ENCODE measurements around the gene DYNLT1. TPM values are rescaled to one million over a fixed set of nuclear protein-coding genes. Genes with fewer than 3 reads are reported as not detected.

The DYNLT1 gene
- total RNA-seq, 4 donors from 2014 or later, result 83.9 to 125 (median 113) TPM

DNA sequence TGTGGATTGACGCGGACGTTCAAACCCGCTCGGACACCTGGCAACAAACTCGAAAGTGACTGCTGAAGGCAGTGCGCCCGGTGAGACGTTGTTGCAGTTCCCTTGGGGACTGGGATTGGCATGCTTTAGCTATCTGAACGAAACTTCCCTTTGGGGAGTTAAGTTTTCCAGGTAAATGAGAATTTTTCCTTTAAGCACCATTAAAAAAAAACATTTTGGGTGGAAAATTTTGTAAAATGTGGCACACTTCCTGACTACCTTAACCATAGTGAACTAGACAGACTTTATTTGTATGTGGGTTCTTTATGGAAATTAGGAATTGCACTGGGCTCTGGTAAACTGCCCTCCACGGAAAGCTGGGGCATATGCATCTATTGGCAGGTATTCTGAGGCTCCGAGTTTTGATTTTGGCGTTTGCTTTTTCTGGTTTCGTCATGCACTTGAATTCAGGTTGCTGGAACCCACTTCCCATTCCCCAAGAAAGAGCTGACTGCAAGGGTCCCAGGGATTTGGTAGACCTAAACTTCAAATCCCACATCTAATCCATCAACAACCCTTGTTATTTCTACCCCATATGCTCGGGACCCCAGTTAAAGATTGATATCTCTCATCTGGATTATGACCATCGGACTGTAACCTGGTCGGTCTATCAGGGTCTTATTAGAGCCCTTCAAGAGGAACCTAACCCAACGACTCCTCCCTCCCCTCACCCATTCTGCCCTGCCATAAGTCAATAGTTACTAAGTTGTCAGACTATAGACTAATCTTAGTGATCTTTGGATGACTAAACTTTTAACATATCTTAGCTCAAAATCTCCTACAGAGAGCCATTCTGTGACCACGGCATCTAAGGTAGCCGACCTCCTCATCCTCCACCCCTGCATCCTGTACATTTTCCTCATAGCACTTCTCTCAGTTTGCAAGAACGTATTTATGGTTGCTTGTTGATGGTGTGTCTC lies 800 bp upstream of the DYNLT1 start:
- Histone ChIP-seq H3K27ac (peak overlapping the region; percentile 92 to 99 (median 97)), H3K27me3 (no peaks in the 10 kb centered on the region), H3K9me3 (no peaks in the 10 kb centered on the region), H3K4me1 (peaks cover 9 to 51% (median 12%) of the 10 kb centered on the region in 3 donors), H3K4me3 (peak overlapping the region; percentile 78 to 82), H3K36me3 (no peaks in the 10 kb centered on the region)
- TF ChIP-seq POLR2AphosphoS5 (IDR thresholded peaks at IDR 0.05), result no peak
- no peak for TF ChIP-seq POLR2A (IDR thresholded peaks at IDR 0.05)
- no peak for TF ChIP-seq EP300 (IDR thresholded peaks at IDR 0.05)
- TF ChIP-seq, protein P1, sequence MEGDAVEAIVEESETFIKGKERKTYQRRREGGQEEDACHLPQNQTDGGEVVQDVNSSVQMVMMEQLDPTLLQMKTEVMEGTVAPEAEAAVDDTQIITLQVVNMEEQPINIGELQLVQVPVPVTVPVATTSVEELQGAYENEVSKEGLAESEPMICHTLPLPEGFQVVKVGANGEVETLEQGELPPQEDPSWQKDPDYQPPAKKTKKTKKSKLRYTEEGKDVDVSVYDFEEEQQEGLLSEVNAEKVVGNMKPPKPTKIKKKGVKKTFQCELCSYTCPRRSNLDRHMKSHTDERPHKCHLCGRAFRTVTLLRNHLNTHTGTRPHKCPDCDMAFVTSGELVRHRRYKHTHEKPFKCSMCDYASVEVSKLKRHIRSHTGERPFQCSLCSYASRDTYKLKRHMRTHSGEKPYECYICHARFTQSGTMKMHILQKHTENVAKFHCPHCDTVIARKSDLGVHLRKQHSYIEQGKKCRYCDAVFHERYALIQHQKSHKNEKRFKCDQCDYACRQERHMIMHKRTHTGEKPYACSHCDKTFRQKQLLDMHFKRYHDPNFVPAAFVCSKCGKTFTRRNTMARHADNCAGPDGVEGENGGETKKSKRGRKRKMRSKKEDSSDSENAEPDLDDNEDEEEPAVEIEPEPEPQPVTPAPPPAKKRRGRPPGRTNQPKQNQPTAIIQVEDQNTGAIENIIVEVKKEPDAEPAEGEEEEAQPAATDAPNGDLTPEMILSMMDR (IDR thresholded peaks at IDR 0.05), result no peak
- ATAC-seq, result no peak
- WGBS, 2 donors (ENCODE audit: low coverage in 1 of 2), result 27 to 30% methylated on average over 11 to 19 of the region's 21 CpGs

DNA sequence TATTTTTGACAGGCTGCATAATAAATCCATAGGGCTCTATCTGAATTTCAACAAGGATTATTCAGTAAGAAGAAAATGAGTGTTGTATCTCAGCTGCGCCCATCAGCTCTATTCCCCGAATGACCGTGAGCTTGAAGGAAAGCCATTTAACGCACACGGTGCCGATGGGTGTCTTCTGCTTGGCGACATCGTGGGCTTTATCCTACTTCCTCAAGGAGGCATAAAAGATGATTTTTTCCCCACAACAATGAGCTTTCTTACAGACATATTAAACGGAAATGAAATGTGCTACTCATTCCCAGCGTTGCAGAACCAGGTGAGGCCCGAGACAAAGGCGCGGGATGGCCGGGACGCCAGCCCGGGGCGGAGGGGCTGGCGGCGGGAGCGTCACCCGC lies 710 bp downstream of the DYNLT1 start:
- TF ChIP-seq, protein P1 (IDR thresholded peaks at IDR 0.05), result no peak
- TF ChIP-seq POLR2A (IDR thresholded peaks at IDR 0.05) (no peak), EP300 (IDR thresholded peaks at IDR 0.05) (no peak), POLR2AphosphoS5 (IDR thresholded peaks at IDR 0.05) (no peak)
- Histone ChIP-seq H3K27ac (peak overlapping the region; percentile 92 to 99 (median 97)), H3K4me1 (peaks cover 7 to 61% (median 9%) of the 10 kb centered on the region in 3 donors)

DNA sequence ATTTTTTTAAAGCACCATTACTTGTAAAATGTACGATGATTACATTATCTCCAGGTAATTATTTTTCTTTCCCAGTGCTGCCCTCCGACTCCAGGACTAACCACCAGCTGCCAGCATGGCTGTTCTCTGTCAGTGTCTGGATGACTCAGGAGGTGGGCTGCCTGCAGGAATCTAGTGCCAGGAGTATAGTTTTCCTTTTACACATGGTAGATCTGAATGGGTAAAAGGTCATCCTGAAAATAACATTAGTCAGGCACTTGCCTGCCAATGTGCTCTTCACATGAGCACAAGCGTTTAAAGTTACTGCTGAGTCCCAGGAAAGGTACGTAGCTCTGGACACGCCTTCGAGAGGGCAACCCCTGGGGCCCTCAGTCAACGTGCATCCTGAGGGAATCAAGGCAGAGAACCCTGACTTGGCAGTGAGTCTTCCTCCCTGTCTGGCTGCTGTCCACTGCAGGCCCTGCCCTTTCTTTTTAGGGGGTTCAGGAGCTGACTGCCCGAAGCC lies 2.4 kb downstream of the DYNLT1 start:
- 39 to 72% methylated on average over 2 to 7 of the region's 8 CpGs for WGBS, 2 donors (ENCODE audit: low coverage in 1 of 2)
- Histone ChIP-seq H3K27me3 (no peaks in the 10 kb centered on the region), H3K4me1 (peaks cover 9 to 66% (median 10%) of the 10 kb centered on the region in 3 donors), H3K4me3 (peak overlapping the region in 1 of 2 donors; percentile 15), H3K27ac (peak overlapping the region; percentile 36 to 99 (median 80)), H3K9me3 (no peaks in the 10 kb centered on the region), H3K36me3 (peaks cover 0 to 7% of the 10 kb centered on the region in 2 donors)
- TF ChIP-seq, protein P1 (IDR thresholded peaks at IDR 0.05), result no peak
- TF ChIP-seq EP300 (IDR thresholded peaks at IDR 0.05) (no peak), POLR2AphosphoS5 (IDR thresholded peaks at IDR 0.05) (peak; percentile 84)
- ATAC-seq, result no peak

More for the DNA sequence above, 710 bp downstream of the DYNLT1 start:
- Histone ChIP-seq H3K36me3 (no peaks in the 10 kb centered on the region), H3K9me3 (no peaks in the 10 kb centered on the region), H3K4me3 (peak overlapping the region; percentile 78 to 82), H3K27me3 (no peaks in the 10 kb centered on the region)
- ATAC-seq, result no peak
- 0 to 1% methylated on average over 9 to 14 of the region's 21 CpGs for WGBS, 2 donors (ENCODE audit: low coverage in 1 of 2)

GRCh38 chr6:158640519-158640918 lies 4.0 kb downstream of the DYNLT1 start:
- H3K36me3 ChIP-seq, result peaks cover 0 to 22% of the 10 kb centered on the region in 2 donors
- H3K27ac ChIP-seq, result no peak overlapping the region
- whole genome bisulfite sequencing, 2 donors (ENCODE audit: low coverage in 1 of 2), result 75 to 100% methylated on average over 1 to 2 of the region's 2 CpGs
- H3K9me3 ChIP-seq, result no peaks in the 10 kb centered on the region
- TF ChIP-seq EP300 (IDR thresholded peaks at IDR 0.05) (no peak), POLR2A (IDR thresholded peaks at IDR 0.05) (no peak), POLR2AphosphoS5 (IDR thresholded peaks at IDR 0.05) (no peak)
- TF ChIP-seq, protein P1 (IDR thresholded peaks at IDR 0.05), result no peak
- H3K4me3 ChIP-seq, result no peak overlapping the region
- no peaks in the 10 kb centered on the region for H3K27me3 ChIP-seq
- no peak for ATAC-seq
- H3K4me1 ChIP-seq, result peaks cover 9 to 66% (median 10%) of the 10 kb centered on the region in 3 donors

Measured in gastroesophageal sphincter (tissue), 4 donors.